ENCODE data around the gene AGBL4.

The AGBL4 gene

GRCh38 chr1:48726139-48726538 is 1297.6 kb downstream of the AGBL4 start:
- TF ChIP-seq CTCF (IDR thresholded peaks at IDR 0.05; ENCODE audit: control extremely low read depth, extremely low read depth, low read depth, missing control alignments): no peak

GRCh38 chr1:48725341-48726046 is 1298.3 kb downstream of the AGBL4 start:
- TF ChIP-seq CTCF (IDR thresholded peaks at IDR 0.05; ENCODE audit: control extremely low read depth, extremely low read depth, low read depth, missing control alignments): no peak
- no peak for DNase-seq (ENCODE audit: extremely low spot score)
- ChIA-PET POLR2A (no interaction called here), CTCF (interaction anchor here (1.0 kb wide), 1 partner anchor 18 kb away, joined by 3 read pairs; no protein-coding TSS in a partner anchor)

More at GRCh38 chr1:48726139-48726538, 1297.6 kb downstream of the AGBL4 start:
- no peak for DNase-seq (ENCODE audit: extremely low spot score)
- CTCF ChIA-PET: interaction anchor here (1.0 kb wide), 1 partner anchor 17 kb away, joined by 3 read pairs; no protein-coding TSS in a partner anchor
- POLR2A ChIA-PET: no interaction called here

GRCh38 chr1:48720929-48721328 is 1302.8 kb downstream of the AGBL4 start:
- ChIA-PET CTCF (no interaction called here), POLR2A (no interaction called here)
- no peak for DNase-seq (ENCODE audit: extremely low spot score)
- TF ChIP-seq CTCF (IDR thresholded peaks at IDR 0.05; ENCODE audit: control extremely low read depth, extremely low read depth, low read depth, missing control alignments): no peak

GRCh38 chr1:48718705-48719104 is 1305.0 kb downstream of the AGBL4 start:
- TF ChIP-seq CTCF (IDR thresholded peaks at IDR 0.05; ENCODE audit: control extremely low read depth, extremely low read depth, low read depth, missing control alignments): no peak
- ChIA-PET CTCF (interaction anchor here (1.6 kb wide), 1 partner anchor 99 kb away, joined by 5 read pairs; no protein-coding TSS in a partner anchor), POLR2A (no interaction called here)
- DNase-seq (ENCODE audit: extremely low spot score): no peak

- CTCF ChIA-PET: interaction anchor here (1.6 kb wide), 1 partner anchor 100 kb away, joined by 5 read pairs; no protein-coding TSS in a partner anchor
- TF ChIP-seq CTCF (IDR thresholded peaks at IDR 0.05; ENCODE audit: control extremely low read depth, extremely low read depth, low read depth, missing control alignments): no peak
- no peak for DNase-seq (ENCODE audit: extremely low spot score)
- POLR2A ChIA-PET: no interaction called here
Observed at GRCh38 chr1:48718116-48718630, 1305.6 kb downstream of the AGBL4 start.

GRCh38 chr1:48717082-48717481 is 1306.7 kb downstream of the AGBL4 start:
- ChIA-PET CTCF (no interaction called here), POLR2A (no interaction called here)
- DNase-seq (ENCODE audit: extremely low spot score): no peak
- TF ChIP-seq CTCF (IDR thresholded peaks at IDR 0.05; ENCODE audit: control extremely low read depth, extremely low read depth, low read depth, missing control alignments): no peak

Data from GM10248 (cell line).